Stimulated activated CD4-positive, alpha-beta T cell treated with anti-CD3 and anti-CD28 coated beads, Interleukin-4, amount 100 ng/mL, for 4 hours (primary cell): Measurements from ENCODE around the gene GRID2IP.
"Not testable (repeated sequence)": the region's sequence is repeated elsewhere in the genome, so short reads cannot be mapped to it uniquely, and the experiment has no call there.

Experiments used
- DNase-seq, 2 experiments: peaks; one replicate each; pipeline ENCODE4 v3.0.0-alpha.2; 2020

Gene GRID2IP

DNA sequence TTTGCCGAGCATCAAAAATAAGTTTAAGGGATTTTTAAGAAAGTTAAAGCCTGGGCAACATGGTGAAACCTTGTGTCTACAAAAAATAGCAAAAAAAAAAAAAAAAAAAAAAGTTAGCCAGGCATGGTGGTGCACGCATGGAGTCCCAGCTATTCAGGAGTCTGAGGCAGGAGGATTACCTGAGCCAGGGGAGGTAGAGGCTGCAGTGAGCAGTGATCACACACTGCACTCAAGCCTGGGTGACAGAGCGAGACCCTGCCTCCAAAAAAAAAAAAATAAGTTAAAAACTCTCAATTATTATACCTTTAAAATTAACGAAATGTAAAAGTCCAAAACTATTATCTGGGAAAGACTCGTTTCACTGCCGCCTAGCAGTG lies 68.5 kb downstream of the GRID2IP start:
- DNase-seq, result no peak

DNA sequence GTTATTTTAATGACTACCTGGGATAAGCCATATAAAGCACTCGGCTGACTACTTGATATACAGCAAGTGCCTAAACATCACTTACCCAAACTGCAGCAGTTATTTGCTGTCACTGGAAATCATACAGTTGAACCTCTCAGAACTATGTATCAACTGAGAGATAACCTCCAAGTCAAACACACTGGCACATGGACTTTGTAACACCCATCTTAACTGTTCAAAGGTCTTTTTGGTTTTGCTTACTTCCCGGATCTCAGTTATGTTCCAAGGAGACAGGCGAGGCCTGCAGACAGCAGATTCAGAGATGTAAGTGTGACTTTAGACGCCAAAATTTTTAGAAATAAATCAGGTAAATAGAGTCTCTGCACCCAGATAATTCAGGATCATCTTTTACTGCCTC lies 69.0 kb downstream of the GRID2IP start:
- no peak for DNase-seq

DNA sequence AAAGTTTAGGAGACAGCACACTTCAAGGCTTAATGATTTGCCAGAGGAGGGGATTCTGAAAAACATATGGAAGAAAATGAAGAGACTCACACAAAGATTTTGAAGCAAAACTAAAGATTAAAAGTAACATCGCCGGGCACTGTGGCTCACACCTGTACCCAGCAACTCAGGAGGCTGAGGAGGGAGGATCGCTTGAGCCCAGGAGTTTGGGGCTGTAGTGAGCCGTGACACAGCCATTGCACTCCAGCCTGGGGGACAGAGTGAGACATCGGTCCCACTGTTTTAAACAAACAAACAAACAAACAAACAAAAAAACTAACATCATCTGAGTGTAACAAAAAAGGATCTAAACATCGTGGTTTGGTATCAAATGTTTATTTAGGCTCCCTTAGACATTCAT lies 69.8 kb downstream of the GRID2IP start:
- no peak for DNase-seq

DNA sequence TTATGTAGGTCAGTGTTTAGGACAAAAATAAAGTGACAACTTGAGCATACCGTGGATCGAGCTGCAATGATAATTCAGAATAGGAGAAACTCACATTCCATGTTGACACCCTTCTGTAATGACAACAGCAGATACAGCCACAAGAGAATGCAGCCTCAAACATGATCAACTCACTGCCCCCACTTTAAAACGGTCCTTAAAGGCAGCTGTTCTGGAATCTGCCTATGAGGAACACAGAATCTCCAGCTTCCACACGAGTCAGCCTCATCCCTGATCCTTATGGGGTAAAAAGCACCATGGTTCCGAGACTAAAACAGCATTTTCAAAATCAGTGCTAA lies 71.0 kb downstream of the GRID2IP start:
- no peak for DNase-seq

DNA sequence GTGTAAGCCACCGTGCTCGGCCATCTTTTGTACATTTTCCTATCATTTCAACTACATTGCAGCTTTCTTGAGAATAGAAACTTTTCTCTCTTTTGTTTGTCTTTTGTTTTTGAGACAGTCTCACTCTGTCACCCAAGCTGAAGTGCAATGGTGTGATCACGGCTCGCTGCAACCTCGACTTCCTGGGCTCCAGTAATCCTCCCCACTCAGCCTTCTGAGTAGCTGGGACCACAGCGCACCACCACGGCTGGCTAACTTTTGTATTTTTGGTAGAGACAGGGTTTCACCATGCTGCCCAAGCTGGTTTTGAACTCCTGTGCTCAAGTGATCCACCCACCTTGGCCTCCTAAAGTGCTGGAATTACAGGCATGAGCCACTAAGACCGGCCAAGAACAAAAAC lies 72.2 kb downstream of the GRID2IP start:
- DNase-seq, result no peak

DNA sequence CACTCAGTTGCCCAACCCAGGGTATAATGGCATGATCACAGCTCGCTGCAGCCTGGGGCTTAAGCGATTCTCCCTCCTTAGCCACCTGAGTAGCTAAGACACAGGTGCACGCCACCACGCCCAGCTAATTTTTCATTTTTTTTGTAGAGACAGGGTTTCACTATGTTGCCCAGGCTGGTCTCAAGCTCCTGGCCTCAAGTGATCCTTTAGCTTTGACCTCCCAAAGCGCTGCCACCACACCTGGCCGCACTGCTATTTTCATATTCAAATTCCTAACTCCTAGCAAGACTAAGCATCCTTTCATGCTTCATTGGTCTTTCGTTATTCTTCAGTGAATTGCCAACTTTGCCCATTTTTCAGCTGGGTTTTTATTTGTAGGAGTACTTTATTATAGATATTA lies 73.1 kb downstream of the GRID2IP start:
- no peak for DNase-seq

DNA sequence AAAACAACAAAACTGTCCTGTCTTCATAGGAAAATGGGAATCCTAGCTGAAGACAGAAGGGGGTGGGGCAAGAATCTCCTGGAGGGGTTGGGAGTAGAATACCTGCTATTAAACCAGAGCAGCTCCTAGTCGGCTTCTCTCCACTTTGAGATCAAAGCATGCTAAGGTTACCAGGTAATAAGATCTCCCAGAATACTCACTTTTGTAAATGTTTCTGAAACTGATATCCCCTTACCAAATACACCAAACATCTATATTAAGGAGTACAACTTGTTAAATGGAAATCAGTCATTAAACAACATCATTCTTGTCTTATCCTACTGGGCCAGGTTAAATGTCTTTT lies 74.0 kb downstream of the GRID2IP start:
- DNase-seq, result no peak

DNA sequence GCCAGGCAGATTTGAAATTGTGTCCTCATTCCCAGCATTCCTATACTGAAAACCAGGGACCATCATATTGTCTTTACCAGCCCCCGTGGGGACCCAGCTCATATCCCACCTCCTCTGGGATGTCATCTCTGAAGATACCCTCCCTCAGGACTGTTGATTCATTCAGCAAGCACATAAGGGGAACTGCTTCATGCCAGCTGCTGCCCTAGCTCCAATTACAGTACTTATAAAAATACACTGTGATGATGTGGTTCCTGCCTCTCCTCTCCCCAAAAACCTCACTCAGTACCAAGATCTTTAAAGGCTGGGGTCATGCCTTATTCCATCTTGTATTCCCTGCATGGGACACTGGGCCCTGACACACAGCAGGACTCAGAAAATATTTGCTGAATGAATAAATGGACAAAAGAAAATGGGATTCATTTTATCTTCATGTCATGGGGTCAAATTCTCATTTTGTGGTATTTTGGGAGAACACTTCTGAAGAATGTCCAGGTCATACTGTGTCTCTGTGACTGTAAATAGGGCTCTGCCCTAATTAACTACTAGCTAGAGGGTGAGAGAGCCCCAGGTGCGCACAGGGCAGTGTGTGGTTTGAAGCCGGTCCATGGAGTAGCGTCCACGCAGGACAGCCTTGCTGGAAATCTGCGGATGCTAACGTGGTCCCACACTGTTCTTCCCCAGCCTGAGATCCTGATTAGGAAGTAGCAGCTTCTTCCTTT lies 74.5 kb downstream of the GRID2IP start:
- no peak for DNase-seq

DNA sequence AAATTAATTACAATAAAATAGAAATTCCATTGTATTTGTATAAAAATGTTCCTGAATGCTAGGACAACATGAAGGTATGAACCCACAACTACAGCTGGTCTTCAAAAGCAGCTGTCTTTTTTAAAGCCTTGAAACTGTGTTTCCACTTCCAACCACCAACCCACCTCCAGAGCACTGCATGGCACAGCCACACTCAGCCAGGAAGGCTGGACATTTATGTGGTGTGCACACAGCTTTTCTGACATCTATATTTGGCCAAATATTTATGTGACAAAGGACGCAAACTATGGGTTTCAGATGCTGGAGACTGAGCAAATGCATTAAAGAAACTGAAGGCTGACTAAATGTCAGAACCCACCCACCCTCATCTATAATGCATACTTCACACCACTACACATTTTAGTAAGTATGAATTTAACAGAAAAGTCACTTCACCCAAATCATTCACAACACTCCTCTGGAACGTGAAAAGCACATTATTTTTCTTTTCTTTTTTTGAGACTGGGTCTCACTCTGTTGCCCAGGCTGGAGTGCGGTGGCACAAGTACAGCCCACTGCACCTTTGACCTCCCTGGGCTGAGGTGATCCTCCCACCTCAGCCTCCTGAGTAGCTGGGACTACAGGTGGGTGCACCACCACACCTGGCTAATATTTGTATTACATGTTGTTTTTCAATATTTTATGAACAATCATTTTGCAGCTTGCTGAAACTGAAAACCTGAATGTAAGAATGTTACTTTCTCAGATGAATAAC lies 75.7 kb downstream of the GRID2IP start:
- DNase-seq, result no peak

DNA sequence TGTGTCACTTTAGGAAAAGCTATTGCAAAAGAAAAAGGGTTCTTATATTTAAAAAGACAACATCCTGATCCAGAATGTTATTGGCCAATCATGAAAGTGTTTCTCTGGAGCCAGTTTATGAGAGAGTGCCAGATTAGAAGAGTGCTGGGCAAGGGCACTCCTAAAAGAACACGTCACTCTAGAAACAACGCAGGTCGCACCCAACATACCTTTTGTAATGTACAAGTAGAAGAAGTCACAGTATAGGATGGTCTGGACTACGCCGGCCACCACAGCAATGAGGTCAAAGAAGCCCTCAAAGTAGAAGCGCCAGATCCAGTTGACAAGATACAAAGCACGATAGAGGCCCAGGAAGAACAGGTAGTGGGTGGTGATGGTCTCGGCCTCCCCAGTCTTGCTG lies 85.4 kb downstream of the GRID2IP start:
- no peak for DNase-seq

DNA sequence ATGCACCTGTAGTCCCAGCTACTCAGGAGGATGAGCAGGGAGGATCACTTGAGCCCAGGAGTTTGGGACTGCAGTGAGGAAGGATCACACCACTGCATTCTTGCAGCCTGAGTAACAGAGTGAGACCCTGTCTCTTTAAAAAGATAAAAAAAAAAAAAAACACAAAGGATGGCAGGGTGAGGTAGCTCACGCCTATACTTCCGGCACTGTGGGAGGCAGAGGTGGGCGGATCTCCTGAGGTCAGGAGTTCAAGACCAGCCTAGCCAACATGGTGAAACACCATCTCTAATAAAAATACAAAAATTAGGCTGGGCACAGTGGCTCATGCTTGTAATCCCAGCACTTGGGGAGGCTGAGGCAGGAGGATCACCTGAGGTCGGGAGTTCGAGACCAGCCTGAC lies 87.7 kb downstream of the GRID2IP start:
- not testable (repeated sequence) for DNase-seq

DNA sequence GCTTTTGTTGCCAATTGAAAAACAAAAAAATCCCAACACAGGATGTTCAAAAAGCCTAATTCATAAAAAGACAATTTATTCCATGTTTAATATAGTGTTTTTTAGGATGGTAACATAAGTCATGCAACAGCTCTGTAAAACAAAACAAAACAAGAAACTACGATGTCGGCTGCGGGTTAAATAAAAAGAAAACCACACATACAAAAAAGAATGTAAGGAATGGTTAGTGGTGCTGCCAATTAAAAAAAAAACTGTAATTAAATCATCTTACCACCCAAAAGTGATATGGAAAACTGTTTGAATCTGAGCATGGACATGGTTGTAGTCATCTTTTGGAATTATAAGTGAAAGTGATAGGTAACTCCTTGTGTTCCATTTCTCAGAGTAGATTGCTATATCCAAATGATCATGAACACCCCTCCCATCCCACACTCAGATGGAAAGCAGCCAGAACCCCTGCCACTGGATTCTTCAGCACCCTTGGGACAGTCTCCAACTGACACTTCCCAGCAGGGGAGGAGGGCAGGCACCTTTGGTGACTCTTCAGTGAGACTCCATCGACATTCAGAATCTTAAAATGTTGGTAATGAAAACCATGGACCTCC lies 89.2 kb downstream of the GRID2IP start:
- no peak for DNase-seq

DNA sequence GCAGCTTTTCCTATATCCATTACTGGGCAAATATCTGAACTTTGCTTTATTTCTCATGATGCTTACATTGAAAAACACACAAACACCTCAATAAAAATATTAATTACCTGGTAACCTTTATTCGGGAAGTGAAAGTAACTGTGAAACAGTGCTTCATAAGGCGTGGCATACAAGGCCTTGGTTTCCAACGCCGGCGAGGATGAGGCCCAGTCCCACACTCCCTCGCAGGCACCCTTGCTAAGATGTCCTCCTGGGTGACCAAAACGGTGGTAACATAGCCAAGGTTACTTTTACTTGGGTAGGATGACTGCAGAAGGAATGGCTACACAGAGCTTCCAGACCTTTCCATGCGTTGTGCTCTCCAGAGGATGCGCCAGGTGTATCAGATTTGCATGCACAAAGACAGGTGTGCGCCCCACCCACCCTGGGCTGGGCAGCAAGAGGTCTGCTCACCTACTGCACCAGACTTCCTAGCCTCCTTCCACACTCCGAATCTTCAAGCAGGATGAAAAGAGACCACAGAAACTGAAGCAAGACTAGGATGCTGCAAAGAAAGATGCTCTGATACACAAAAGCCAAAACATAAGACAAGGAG lies 90.2 kb downstream of the GRID2IP start:
- DNase-seq, result no peak

DNA sequence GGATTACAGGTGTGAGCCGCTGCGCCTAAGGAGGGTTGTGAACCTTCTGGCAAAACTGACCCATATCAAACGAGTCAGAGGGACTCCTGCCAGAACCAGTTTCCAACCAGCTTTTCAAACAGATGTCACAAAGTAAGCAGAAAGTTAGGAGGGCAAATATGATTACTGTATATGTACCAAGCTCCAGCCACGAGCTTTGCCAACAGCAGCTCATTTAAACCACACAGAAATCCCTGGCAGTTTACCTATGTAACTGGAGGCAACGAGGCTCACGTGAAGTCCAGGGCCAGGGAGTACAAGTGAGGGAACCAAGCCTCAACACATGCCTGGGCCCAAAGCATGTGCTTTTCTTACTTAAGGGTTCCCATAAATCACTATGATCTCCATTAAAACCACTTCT lies 91.0 kb downstream of the GRID2IP start:
- no peak for DNase-seq

DNA sequence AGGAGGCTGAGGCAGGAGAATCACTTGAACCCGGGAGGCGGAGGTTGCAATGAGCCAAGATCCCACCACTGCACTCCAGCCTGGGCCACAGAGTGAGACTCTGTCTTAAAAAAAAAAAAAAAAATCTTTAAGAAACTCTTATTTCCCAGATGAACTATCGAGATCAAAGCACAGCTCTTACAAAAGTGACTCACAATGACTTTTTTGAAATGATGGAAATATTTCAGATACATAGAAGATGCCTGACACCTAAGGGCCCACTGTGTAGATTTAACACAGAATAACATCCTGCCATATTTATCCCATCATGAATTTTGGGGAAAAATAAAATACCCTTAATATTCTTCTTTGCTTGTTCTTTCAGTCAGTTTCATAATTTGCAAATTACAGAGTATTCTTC lies 92.6 kb downstream of the GRID2IP start:
- not testable (repeated sequence) for DNase-seq

DNA sequence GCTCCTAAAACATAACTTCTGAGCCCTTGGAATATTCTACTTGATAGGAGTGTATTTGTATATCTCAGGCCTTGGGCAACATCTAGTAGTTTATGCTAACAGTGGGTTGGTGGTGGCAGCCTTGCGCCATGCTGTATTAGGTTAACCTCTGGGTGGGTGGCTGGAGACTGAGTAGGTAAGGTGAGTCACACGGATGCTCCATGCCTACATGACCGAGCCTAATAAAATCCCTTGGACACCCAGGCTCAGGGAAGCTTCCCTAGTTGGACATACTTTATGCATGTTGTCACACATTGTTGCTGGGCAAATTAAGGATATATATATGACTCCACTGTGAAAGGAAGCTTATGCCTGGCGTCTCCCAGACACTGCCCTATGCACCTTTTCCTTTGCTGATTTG lies 97.5 kb downstream of the GRID2IP start:
- DNase-seq, result no peak

DNA sequence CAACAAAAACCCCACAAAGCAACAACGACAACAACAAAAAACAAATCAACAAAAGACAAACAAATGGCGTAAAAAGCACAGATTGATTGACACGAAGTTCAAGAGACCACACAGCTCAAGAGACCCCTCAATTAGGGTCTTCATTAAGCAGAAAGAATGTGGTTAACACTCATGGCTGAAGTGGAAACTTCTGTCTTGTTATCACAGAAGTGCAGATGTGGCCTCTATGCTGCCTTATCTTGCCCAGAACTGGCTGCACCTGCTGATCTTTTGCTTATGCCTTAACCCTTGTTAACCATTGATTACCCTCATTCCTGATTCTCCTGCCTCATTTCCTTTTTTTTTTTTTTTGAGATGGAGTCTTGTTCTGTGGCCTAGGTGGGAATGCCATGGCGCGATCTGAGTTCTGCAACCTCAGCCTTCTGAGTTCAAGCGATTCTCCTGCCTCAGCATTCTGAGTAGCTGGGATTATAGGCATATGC lies 100.0 kb downstream of the GRID2IP start:
- DNase-seq, result no peak

DNA sequence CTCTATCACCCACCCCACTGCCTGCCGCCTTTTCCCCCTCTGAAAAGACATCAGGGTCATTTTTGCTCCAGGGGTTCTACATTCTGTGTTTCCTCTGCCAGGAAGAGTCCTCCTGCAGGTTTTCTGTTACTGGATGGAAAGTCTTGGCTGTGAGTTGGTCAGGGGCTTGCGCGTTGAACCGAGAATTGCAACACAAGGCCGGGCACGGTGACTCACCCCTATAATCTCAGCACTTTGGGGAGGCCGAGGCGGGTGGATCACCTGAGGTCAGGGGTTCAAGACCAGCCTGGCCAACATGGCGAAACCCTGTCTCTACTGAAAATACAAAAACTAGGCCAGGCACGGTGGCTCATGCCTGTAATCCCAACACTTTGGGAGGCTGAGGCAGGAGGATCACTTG lies 100.7 kb downstream of the GRID2IP start:
- not testable (repeated sequence) for DNase-seq

DNA sequence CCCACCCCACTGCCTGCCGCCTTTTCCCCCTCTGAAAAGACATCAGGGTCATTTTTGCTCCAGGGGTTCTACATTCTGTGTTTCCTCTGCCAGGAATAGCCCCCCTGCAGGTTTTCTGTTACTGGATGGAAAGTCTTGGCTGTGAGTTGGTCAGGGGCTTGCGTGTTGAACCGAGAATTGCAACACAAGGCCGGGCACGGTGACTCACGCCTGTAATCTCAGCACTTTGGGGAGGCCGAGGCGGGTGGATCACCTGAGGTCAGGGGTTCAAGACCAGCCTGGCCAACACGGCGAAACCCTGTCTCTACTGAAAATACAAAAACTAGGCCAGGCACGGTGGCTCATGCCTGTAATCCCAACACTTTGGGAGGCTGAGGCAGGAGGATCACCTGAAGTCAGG lies 101.4 kb downstream of the GRID2IP start:
- not testable (repeated sequence) for DNase-seq

DNA sequence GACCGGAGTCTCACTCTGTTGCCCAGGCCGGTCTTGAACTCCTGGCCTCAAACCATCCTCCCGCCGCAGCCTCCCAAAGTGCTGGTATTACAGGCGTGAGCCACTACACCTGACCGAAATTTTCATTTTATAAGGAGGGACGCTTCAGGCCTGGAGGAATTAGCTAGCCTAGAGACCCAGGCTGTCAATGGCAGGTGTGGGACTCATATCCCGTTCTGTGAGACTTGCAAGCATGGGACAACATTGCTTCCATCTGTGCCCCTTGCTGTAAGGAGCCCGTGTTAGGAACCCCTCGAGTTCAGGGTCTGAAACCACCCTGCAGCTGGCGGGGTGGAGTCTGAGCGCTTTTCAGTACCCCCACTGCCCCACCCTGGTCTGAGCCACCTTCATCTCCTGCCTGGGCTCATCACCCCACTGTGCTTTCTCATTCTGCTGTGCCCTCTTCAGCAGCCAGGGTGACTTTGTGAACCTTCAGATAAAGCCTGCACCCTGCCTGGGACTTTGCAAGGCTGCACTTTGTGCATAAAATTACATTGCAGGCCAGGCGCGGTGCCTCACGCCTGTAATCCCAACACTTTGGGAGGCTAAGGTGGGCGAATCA lies 102.2 kb downstream of the GRID2IP start:
- DNase-seq, result no peak

DNA sequence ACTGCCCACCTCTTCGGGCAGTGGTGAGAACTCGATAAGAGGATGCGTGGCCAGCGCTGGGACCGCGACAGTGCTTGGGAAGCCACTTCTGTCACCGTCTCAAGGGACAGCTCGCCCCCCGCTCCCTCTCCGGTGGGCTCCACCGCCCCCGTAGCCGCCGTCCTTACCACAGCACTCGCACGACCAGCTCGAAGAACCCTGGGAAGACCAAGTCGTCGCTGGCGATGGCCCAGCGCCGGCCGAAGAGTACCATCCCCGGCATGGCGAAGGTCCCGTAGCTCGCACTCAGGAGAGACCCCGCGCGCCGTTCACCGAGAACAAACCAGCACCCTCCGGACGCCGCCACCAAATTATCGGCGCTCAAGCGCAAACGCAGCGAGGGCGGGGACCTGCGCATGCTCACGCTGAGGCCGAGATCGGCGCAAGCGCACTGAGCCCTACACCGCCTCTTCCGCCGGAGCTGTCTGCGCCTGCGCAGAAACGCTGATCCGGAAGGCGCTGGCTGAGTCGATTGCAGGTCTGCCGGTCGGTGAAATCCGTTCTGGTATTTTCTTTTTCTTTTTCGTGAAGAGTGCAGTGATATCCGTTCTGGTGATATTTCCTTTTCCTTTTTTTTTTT lies 103.6 kb downstream of the GRID2IP start, which contains the start of gene DAGLB:
TSS of gene DAGLB (minus strand) at position 374 of the 619 bp plus-strand sequence. CDS start at position 262, 112 bp downstream.
- peak; percentile 92 to 97 for DNase-seq
